ENCODE measurements around the gene GNLY.
"Not testable (repeated sequence)": the region's sequence is repeated elsewhere in the genome, so short reads cannot be mapped to it uniquely, and the experiment has no call there.

GNLY gene

GRCh38 chr2:85659324-85659981 is 34.7 kb upstream of the GNLY start:
- no peak for TF ChIP-seq EZH2 (IDR thresholded peaks at IDR 0.05; ENCODE audit: borderline replicate concordance, low read length)
- no peak for TF ChIP-seq CTCF (IDR thresholded peaks at IDR 0.05; ENCODE audit: low read length)
- Histone ChIP-seq H3F3A (ENCODE audit: insufficient read depth, low read length) (no peaks in the 10 kb centered on the region), H3K4me3 (ENCODE audit: low read depth, low read length, poor library complexity, severe bottlenecking) (no peak overlapping the region), H3K4me1 (ENCODE audit: insufficient read depth, low read length, severe bottlenecking) (no peaks in the 10 kb centered on the region), H3K9me2 (ENCODE audit: low read depth, low read length) (no peaks in the 10 kb centered on the region), H3K27me3 (ENCODE audit: insufficient read depth, low read length) (no peaks in the 10 kb centered on the region), H3K36me3 (ENCODE audit: insufficient read depth, low read length) (peaks cover 15% of the 10 kb centered on the region; the same call in 1 of the 2 replicates), H2AFZ (ENCODE audit: low read length) (no peak overlapping the region), H3K79me2 (ENCODE audit: insufficient read depth, low read length) (no peaks in the 10 kb centered on the region), H3K4me2 (ENCODE audit: low read length) (no peak overlapping the region), H3K27ac (ENCODE audit: low read depth, low read length, poor library complexity, severe bottlenecking) (no peak overlapping the region), H4K20me1 (ENCODE audit: insufficient read depth, low read length) (no peaks in the 10 kb centered on the region), H3K9me3 (ENCODE audit: low read length) (no peaks in the 10 kb centered on the region), H3K9ac (ENCODE audit: low read length) (no peak overlapping the region)

GRCh38 chr2:85660301-85660700 is 33.9 kb upstream of the GNLY start:
- H2AFZ ChIP-seq (ENCODE audit: low read length); H3F3A ChIP-seq (ENCODE audit: insufficient read depth, low read length); H3K4me2 ChIP-seq (ENCODE audit: low read length); H3K9me3 ChIP-seq (ENCODE audit: low read length); H3K9me2 ChIP-seq (ENCODE audit: low read depth, low read length); H3K27ac ChIP-seq (ENCODE audit: low read depth, low read length, poor library complexity, severe bottlenecking); H3K4me3 ChIP-seq (ENCODE audit: low read depth, low read length, poor library complexity, severe bottlenecking); H3K79me2 ChIP-seq (ENCODE audit: insufficient read depth, low read length); H3K27me3 ChIP-seq (ENCODE audit: insufficient read depth, low read length); H4K20me1 ChIP-seq (ENCODE audit: insufficient read depth, low read length); H3K4me1 ChIP-seq (ENCODE audit: insufficient read depth, low read length, severe bottlenecking); H3K9ac ChIP-seq (ENCODE audit: low read length): not testable (repeated sequence)
- H3K36me3 ChIP-seq (ENCODE audit: insufficient read depth, low read length), result peaks cover 15% of the 10 kb centered on the region; the same call in 1 of the 2 replicates

GRCh38 chr2:85660725-85661124 is 33.4 kb upstream of the GNLY start:
- H3K27ac ChIP-seq (ENCODE audit: low read depth, low read length, poor library complexity, severe bottlenecking), result no peak overlapping the region
- no peaks in the 10 kb centered on the region for H3K4me1 ChIP-seq (ENCODE audit: insufficient read depth, low read length, severe bottlenecking)
- no peaks in the 10 kb centered on the region for H3K9me2 ChIP-seq (ENCODE audit: low read depth, low read length)
- H3K79me2 ChIP-seq (ENCODE audit: insufficient read depth, low read length), result no peaks in the 10 kb centered on the region
- no peak overlapping the region for H3K4me3 ChIP-seq (ENCODE audit: low read depth, low read length, poor library complexity, severe bottlenecking)
- no peaks in the 10 kb centered on the region for H3K9me3 ChIP-seq (ENCODE audit: low read length)
- no peaks in the 10 kb centered on the region for H3F3A ChIP-seq (ENCODE audit: insufficient read depth, low read length)
- TF ChIP-seq CTCF (IDR thresholded peaks at IDR 0.05; ENCODE audit: low read length) (no peak), EZH2 (IDR thresholded peaks at IDR 0.05; ENCODE audit: borderline replicate concordance, low read length) (no peak)
- H3K36me3 ChIP-seq (ENCODE audit: insufficient read depth, low read length), result peaks cover 13% of the 10 kb centered on the region; the same call in 1 of the 2 replicates
- H3K4me2 ChIP-seq (ENCODE audit: low read length), result no peak overlapping the region
- H3K27me3 ChIP-seq (ENCODE audit: insufficient read depth, low read length), result no peaks in the 10 kb centered on the region
- H2AFZ ChIP-seq (ENCODE audit: low read length), result no peak overlapping the region
- no peaks in the 10 kb centered on the region for H4K20me1 ChIP-seq (ENCODE audit: insufficient read depth, low read length)
- no peak overlapping the region for H3K9ac ChIP-seq (ENCODE audit: low read length)

Data from OCI-LY1 (cell line).